ENCODE data around the gene TMEM8B. TPM values are rescaled to one million over a fixed set of nuclear protein-coding genes. Genes with fewer than 3 reads are reported as not detected.
"Not testable (repeated sequence)": the region's sequence is repeated elsewhere in the genome, so short reads cannot be mapped to it uniquely, and the experiment has no call there.

Gene TMEM8B
- total RNA-seq, 1 experiment from 2014 or later: 2.4 TPM

- H3K9ac ChIP-seq (ENCODE audit: low read length): no peak overlapping the region
- TF ChIP-seq EZH2 (IDR thresholded peaks at IDR 0.05; ENCODE audit: low read length, unreplicated experiment): no peak
- TF ChIP-seq CTCF (conservative IDR thresholded peaks at IDR 0.05; ENCODE audit: low read depth, low read length): peak; percentile 92
- TF ChIP-seq EZH2phosphoT487 (IDR thresholded peaks at IDR 0.05; ENCODE audit: borderline replicate concordance, low read length): no peak
- H2AFZ ChIP-seq (ENCODE audit: low read length): no peak overlapping the region
- no peaks in the 10 kb centered on the region for H3K36me3 ChIP-seq (ENCODE audit: low read depth, low read length)
- H3K4me2 ChIP-seq (ENCODE audit: low read length): no peak overlapping the region
- CTCF ChIA-PET: interaction anchor here (0.6 to 1.6 kb wide), 9 partner anchors 13 to 328 kb away, joined by 3 to 29 read pairs (median 3); partner anchors contain the start of genes FAM221B and TMEM8B
- H3K9me2 ChIP-seq (replicated peaks; ENCODE audit: low read length): no peaks in the 10 kb centered on the region
- intact Hi-C loops (cut with micrococcal nuclease): loop anchor here (1.0 kb wide), 2 partner anchors 56 to 92 kb away; no protein-coding TSS in a partner anchor
- H4K20me1 ChIP-seq (ENCODE audit: low read length): no peaks in the 10 kb centered on the region
- BruUV-seq (replicated peaks): no TSS peak
- H3K9me3 ChIP-seq (ENCODE audit: low read length): no peaks in the 10 kb centered on the region
- DNase-seq (peak; percentile 74), ATAC-seq (peak; percentile 73)
- H3K27me3 ChIP-seq (ENCODE audit: low read length): no peaks in the 10 kb centered on the region
- H3K4me3 ChIP-seq (ENCODE audit: low read length): no peak overlapping the region
- H3K27ac ChIP-seq (ENCODE audit: low read length): no peak overlapping the region
- no peaks in the 10 kb centered on the region for H3F3A ChIP-seq (ENCODE audit: low read length, unreplicated experiment)
- no peaks in the 10 kb centered on the region for H3K4me1 ChIP-seq (ENCODE audit: insufficient read depth, low read length)
- POLR2A ChIA-PET (ENCODE audit: unreplicated experiment): interaction anchor here (0.5 kb wide), 1 partner anchor 92 kb away, joined by 3 read pairs; no protein-coding TSS in a partner anchor
- H3K79me2 ChIP-seq (ENCODE audit: low read length): no peaks in the 10 kb centered on the region
These were observed 53.3 kb downstream of the TMEM8B start for GRCh38 chr9:35882263-35882848.

- Histone ChIP-seq H3F3A (ENCODE audit: low read length, unreplicated experiment) (no peaks in the 10 kb centered on the region), H3K79me2 (ENCODE audit: low read length) (no peaks in the 10 kb centered on the region), H3K9me3 (ENCODE audit: low read length) (no peaks in the 10 kb centered on the region), H3K36me3 (ENCODE audit: low read depth, low read length) (no peaks in the 10 kb centered on the region), H3K9ac (ENCODE audit: low read length) (no peak overlapping the region), H3K9me2 (replicated peaks; ENCODE audit: low read length) (no peaks in the 10 kb centered on the region), H4K20me1 (ENCODE audit: low read length) (no peaks in the 10 kb centered on the region), H2AFZ (ENCODE audit: low read length) (no peak overlapping the region), H3K27ac (ENCODE audit: low read length) (no peak overlapping the region), H3K4me2 (ENCODE audit: low read length) (no peak overlapping the region), H3K4me3 (ENCODE audit: low read length) (no peak overlapping the region), H3K27me3 (ENCODE audit: low read length) (no peaks in the 10 kb centered on the region), H3K4me1 (ENCODE audit: insufficient read depth, low read length) (no peaks in the 10 kb centered on the region)
- POLR2A ChIA-PET (ENCODE audit: unreplicated experiment): no interaction called here
- TF ChIP-seq CTCF (conservative IDR thresholded peaks at IDR 0.05; ENCODE audit: low read depth, low read length) (no peak), EZH2 (IDR thresholded peaks at IDR 0.05; ENCODE audit: low read length, unreplicated experiment) (no peak), EZH2phosphoT487 (IDR thresholded peaks at IDR 0.05; ENCODE audit: borderline replicate concordance, low read length) (no peak)
- BruUV-seq (replicated peaks): no TSS peak
- CTCF ChIA-PET: interaction anchor here (0.8 to 1.6 kb wide), 2 partner anchors 93 to 329 kb away, joined by 3 to 29 read pairs; no protein-coding TSS in a partner anchor
- ATAC-seq (no peak), DNase-seq (no peak)
- intact Hi-C loops (cut with micrococcal nuclease): loop anchor here (1.0 kb wide), 2 partner anchors 57 to 93 kb away; no protein-coding TSS in a partner anchor
These were observed 54.0 kb downstream of the TMEM8B start for GRCh38 chr9:35882996-35883395.

- intact Hi-C loops (cut with micrococcal nuclease); H3K27ac ChIP-seq (ENCODE audit: low read length); H3K9me3 ChIP-seq (ENCODE audit: low read length); H3K9ac ChIP-seq (ENCODE audit: low read length); BruUV-seq (replicated peaks); CTCF ChIA-PET; POLR2A ChIA-PET (ENCODE audit: unreplicated experiment); DNase-seq; H3K9me2 ChIP-seq (replicated peaks; ENCODE audit: low read length); H4K20me1 ChIP-seq (ENCODE audit: low read length); H3K4me2 ChIP-seq (ENCODE audit: low read length); H3K79me2 ChIP-seq (ENCODE audit: low read length); H2AFZ ChIP-seq (ENCODE audit: low read length); H3K4me1 ChIP-seq (ENCODE audit: insufficient read depth, low read length); H3K36me3 ChIP-seq (ENCODE audit: low read depth, low read length); H3K4me3 ChIP-seq (ENCODE audit: low read length); H3F3A ChIP-seq (ENCODE audit: low read length, unreplicated experiment); H3K27me3 ChIP-seq (ENCODE audit: low read length); ATAC-seq: not testable (repeated sequence)
These were observed 55.9 kb downstream of the TMEM8B start for GRCh38 chr9:35884908-35885307.

Measured in PC-3 (cell line).